Glutamatergic neuron (in vitro differentiated cells): ENCODE results near the gene SMIM30. TPM values are rescaled to one million over a fixed set of nuclear protein-coding genes. Genes with fewer than 3 reads are reported as not detected.

Source experiments
- DNase-seq: peaks from one replicate; pipeline ENCODE4 v3.0.0; 2022
- H3K27ac Mint-ChIP-seq: one replicate; pipeline ENCODE4 v1.8.0; 2020; ENCODE audit warnings: mild to moderate bottlenecking, mixed read lengths, inconsistent platforms; ENCODE audit not compliant: unreplicated experiment
- H3K27me3 Mint-ChIP-seq: one replicate; pipeline ENCODE4 v1.8.0; 2020; ENCODE audit warnings: mild to moderate bottlenecking, moderate library complexity, mixed read lengths, inconsistent platforms; ENCODE audit not compliant: unreplicated experiment
- H3K36me3 Mint-ChIP-seq: one replicate; pipeline ENCODE4 v1.8.0; 2020; ENCODE audit warnings: mild to moderate bottlenecking, mixed read lengths, inconsistent platforms; ENCODE audit not compliant: unreplicated experiment
- H3K4me1 Mint-ChIP-seq: one replicate; pipeline ENCODE4 v1.8.0; 2020; ENCODE audit warnings: mild to moderate bottlenecking, low read depth, mixed read lengths, inconsistent platforms; ENCODE audit not compliant: unreplicated experiment
- H3K4me3 Mint-ChIP-seq: one replicate; pipeline ENCODE4 v1.8.0; 2020; ENCODE audit warnings: mild to moderate bottlenecking, mixed read lengths, inconsistent platforms; ENCODE audit not compliant: unreplicated experiment
- H3K9me3 Mint-ChIP-seq: one replicate; pipeline ENCODE4 v1.8.0; 2020; ENCODE audit warnings: mild to moderate bottlenecking, moderate library complexity, mixed read lengths, inconsistent platforms; ENCODE audit not compliant: unreplicated experiment
- total RNA-seq: library from RNA; stranded (reverse); fragmentation: NEBNext Ultra II Directional; extraction: Animal tissue kit (Norgen Biotek cat#: 25700); gene quantifications from one replicate; pipeline ENCODE4 v1.2.1, GENCODE V29; 2021; ENCODE audit not compliant: unreplicated experiment
- TF ChIP-seq, protein P1 (sequence below): fragments of 200-600 bp; sonication (generic); IDR thresholded peaks from one replicate; pipeline ENCODE4 v1.5.0; 2021; ENCODE audit not compliant: partially characterized antibody, unreplicated experiment

SMIM30 gene
- total RNA-seq, 1 donor from 2014 or later, result 16.0 TPM

DNA sequence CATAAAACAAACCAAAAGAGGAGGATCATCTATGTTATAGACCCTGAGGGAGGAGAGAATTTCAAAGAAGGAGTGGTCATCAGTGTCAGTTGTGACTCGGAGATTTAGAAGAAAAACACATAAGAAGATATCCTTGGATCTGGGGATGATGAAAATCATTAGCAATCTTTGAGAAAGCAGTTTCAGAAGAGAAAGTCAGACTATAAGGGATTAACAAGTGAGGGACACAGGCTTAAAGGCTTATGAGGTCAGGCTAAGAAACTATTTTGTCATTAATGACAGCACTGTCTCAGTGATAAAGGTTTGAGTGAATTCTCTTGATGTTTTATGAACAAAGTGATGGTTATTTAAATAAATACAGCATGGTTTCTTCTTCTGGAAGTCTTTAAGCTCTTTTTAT is 25.6 kb downstream of the SMIM30 start:
- peaks cover 3% of the 10 kb centered on the region for H3K9me3 Mint-ChIP-seq
- no peaks in the 10 kb centered on the region for H3K27me3 Mint-ChIP-seq
- no peak overlapping the region for H3K4me3 Mint-ChIP-seq

DNA sequence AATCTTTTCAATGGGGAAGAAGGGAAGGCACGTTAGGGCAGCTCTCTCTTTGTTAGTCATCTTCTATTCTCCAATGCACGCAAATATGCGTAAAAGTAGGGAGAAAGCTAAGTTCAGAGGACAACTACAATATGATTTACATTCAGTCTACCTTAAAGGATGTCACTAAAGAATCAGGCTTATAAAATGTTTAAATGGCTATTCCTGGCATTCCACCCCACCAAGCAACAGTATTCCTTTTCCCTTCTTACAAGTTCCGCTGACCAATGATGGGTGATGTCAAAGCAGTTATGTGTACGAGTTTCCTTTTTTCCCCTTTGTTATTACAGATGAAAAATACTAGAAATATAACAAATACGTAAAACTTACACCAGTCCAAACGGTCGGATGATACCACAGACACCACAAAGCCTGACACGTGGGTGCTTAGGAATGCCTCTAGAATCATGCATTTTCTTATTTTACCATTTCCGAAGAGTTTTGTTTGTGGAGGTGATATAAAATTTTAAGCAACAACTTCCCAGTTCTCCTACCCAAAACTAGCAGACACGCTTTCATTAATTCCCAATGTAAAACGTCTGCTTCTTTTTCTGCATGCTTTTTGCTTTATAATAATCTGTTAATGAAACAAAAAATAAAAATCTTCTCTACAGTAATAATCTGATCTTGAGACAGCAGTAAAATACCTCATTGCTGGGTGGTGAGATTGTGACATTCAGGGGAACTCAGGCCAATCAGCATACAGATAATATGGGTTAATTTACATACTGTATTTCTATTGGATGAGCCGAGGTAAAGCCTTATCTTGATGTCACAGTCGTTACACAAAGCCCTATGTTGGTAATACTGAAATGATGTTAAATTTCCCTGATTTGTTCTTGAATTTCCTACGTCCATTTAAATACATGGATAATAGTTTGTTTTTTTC is 31.0 kb downstream of the SMIM30 start:
- Mint-ChIP-seq H3K9me3 (peaks cover 7% of the 10 kb centered on the region), H3K4me1 (peaks cover 26% of the 10 kb centered on the region), H3K4me3 (peak overlapping the region; percentile 89), H3K27ac (peak overlapping the region; percentile 56), H3K36me3 (no peaks in the 10 kb centered on the region), H3K27me3 (peaks cover 2% of the 10 kb centered on the region)
- DNase-seq, result no peak
- TF ChIP-seq, protein P1, sequence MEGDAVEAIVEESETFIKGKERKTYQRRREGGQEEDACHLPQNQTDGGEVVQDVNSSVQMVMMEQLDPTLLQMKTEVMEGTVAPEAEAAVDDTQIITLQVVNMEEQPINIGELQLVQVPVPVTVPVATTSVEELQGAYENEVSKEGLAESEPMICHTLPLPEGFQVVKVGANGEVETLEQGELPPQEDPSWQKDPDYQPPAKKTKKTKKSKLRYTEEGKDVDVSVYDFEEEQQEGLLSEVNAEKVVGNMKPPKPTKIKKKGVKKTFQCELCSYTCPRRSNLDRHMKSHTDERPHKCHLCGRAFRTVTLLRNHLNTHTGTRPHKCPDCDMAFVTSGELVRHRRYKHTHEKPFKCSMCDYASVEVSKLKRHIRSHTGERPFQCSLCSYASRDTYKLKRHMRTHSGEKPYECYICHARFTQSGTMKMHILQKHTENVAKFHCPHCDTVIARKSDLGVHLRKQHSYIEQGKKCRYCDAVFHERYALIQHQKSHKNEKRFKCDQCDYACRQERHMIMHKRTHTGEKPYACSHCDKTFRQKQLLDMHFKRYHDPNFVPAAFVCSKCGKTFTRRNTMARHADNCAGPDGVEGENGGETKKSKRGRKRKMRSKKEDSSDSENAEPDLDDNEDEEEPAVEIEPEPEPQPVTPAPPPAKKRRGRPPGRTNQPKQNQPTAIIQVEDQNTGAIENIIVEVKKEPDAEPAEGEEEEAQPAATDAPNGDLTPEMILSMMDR, result no peak

More for the DNA sequence above, 25.6 kb downstream of the SMIM30 start:
- no peaks in the 10 kb centered on the region for H3K36me3 Mint-ChIP-seq
- no peaks in the 10 kb centered on the region for H3K4me1 Mint-ChIP-seq
- TF ChIP-seq, protein P1, result no peak
- no peak for DNase-seq
- H3K27ac Mint-ChIP-seq, result no peak overlapping the region

DNA sequence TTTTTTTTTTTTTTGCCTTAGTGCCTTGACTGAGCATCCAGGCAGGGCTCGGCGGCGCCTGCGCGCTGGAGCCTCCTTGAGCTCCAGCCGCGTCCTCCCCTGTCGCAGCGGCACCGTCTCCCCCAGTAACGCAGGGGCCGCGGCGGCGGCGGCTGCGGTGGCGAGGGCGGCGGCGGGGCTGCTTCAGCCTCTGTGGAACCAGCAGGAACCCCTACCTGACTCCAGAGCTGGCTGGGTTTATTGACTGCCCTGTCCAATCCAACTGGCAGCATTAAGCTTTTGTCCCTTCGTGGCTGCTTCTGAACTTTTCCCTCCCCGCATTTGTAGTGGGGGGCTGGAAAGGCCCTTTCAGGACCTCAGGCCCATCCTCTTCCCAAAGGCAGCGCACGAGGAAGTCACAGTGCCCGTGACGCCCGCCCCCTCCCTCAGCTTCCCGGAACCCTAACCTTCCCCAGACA is 31.9 kb downstream of the SMIM30 start, which contains the start of gene GPR85:
TSS of gene GPR85 (minus strand) at position 397 of the 458 bp plus-strand sequence. CDS start 2,106 bp downstream, outside the sequence.
- Mint-ChIP-seq H3K9me3 (peaks cover 9% of the 10 kb centered on the region), H3K4me3 (peak within 1 kb of the TSS; percentile 89), H3K27ac (peak within 1 kb of the TSS; percentile 81), H3K36me3 (no peaks in the 10 kb centered on the region), H3K4me1 (peaks cover 27% of the 10 kb centered on the region), H3K27me3 (peaks cover 2% of the 10 kb centered on the region)
- DNase-seq, result peak; percentile 80
- TF ChIP-seq, protein P1, result no peak

DNA sequence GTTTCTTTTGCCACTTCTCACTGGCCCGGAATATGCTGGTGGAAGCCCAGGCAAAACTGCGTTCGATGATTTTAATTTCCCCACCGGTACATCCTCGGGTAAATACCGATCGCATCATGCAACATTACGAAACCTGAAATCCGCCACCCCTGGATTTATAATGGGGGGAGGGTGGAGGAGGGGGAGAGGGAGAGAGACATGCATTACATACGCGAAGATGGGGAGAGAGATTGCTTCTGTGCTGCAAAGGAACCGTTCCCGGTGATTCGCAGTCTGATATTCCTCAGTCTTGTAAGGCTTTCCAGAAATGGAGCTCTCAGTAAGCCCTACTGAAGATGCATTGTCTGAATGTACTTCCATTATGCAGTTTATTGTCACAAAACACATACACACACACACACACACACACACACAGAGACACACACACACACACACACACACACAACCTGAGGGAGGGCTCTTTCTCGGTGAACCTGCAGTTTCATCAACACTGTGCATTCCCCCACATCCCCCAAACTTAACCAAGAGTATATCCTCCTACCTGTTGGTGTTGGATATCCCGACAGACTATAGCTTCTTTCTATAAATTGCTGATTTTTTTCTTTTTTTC is 32.5 kb downstream of the SMIM30 start:
- DNase-seq, result no peak
- Mint-ChIP-seq H3K36me3 (no peaks in the 10 kb centered on the region), H3K4me1 (peaks cover 27% of the 10 kb centered on the region), H3K4me3 (peak overlapping the region; percentile 82), H3K9me3 (peaks cover 9% of the 10 kb centered on the region), H3K27ac (peak overlapping the region; percentile 81), H3K27me3 (peaks cover 2% of the 10 kb centered on the region)
- TF ChIP-seq, protein P1, result no peak
